ENCODE data around the gene DYNLRB1.
"Not testable (repeated sequence)": the region's sequence is repeated elsewhere in the genome, so short reads cannot be mapped to it uniquely, and the experiment has no call there.

The DYNLRB1 gene

GRCh38 chr20:34514897-34515483, 1.2 kb upstream of the DYNLRB1 start:
- no peak for DNase-seq
- intact Hi-C loops (cut with DNase I; ENCODE audit: low total_unique reads) = no loop called here
- no peak for TF ChIP-seq CTCF (IDR thresholded peaks at IDR 0.05)
- H3K27me3 ChIP-seq = no peaks in the 10 kb centered on the region
- H3K27ac ChIP-seq = peak overlapping the region; percentile 95 to 96
- H3K4me1 ChIP-seq = peaks cover 0 to 45% (median 12%) of the 10 kb centered on the region in 4 donors
- H3K9me3 ChIP-seq = no peaks in the 10 kb centered on the region
- peak overlapping the region; percentile 78 to 86 for H3K4me3 ChIP-seq
- peaks cover 0 to 4% (median 0%) of the 10 kb centered on the region in 3 donors for H3K36me3 ChIP-seq

- Histone ChIP-seq H3K4me3 (peak overlapping the region; percentile 78 to 86), H3K4me1 (peaks cover 0 to 50% (median 15%) of the 10 kb centered on the region in 4 donors), H3K27ac (peak overlapping the region; percentile 95 to 96), H3K27me3 (no peaks in the 10 kb centered on the region), H3K36me3 (peaks cover 0 to 9% (median 5%) of the 10 kb centered on the region in 3 donors), H3K9me3 (no peaks in the 10 kb centered on the region)
- intact Hi-C loops (cut with DNase I; ENCODE audit: low total_unique reads) = no loop called here
- DNase-seq = no peak
- no peak for TF ChIP-seq CTCF (IDR thresholded peaks at IDR 0.05)
These were observed 557 bp upstream of the DYNLRB1 start for GRCh38 chr20:34515484-34516246.

GRCh38 chr20:34517114-34517505, 888 bp downstream of the DYNLRB1 start:
- peak overlapping the region; percentile 95 to 96 for H3K27ac ChIP-seq
- no peaks in the 10 kb centered on the region for H3K27me3 ChIP-seq
- no peaks in the 10 kb centered on the region for H3K9me3 ChIP-seq
- peak overlapping the region; percentile 78 to 86 for H3K4me3 ChIP-seq
- H3K36me3 ChIP-seq = peaks cover 0 to 10% (median 9%) of the 10 kb centered on the region in 3 donors
- TF ChIP-seq CTCF (IDR thresholded peaks at IDR 0.05) = no peak
- peaks cover 0 to 61% (median 18%) of the 10 kb centered on the region in 4 donors for H3K4me1 ChIP-seq
- DNase-seq = no peak
- intact Hi-C loops (cut with DNase I; ENCODE audit: low total_unique reads) = no loop called here

GRCh38 chr20:34518863-34519262, 2.6 kb downstream of the DYNLRB1 start:
- H3K4me1 ChIP-seq = peaks cover 0 to 78% (median 32%) of the 10 kb centered on the region in 4 donors
- H3K27ac ChIP-seq; H3K9me3 ChIP-seq; H3K27me3 ChIP-seq; DNase-seq; intact Hi-C loops (cut with DNase I; ENCODE audit: low total_unique reads); H3K4me3 ChIP-seq: not testable (repeated sequence)
- peaks cover 0 to 13% (median 9%) of the 10 kb centered on the region in 3 donors for H3K36me3 ChIP-seq

GRCh38 chr20:34519841-34520240, 3.6 kb downstream of the DYNLRB1 start:
- intact Hi-C loops (cut with DNase I; ENCODE audit: low total_unique reads) = loop anchor here (5.0 kb wide), 1 partner anchor 208 kb away; no protein-coding TSS in a partner anchor
- peaks cover 0 to 13% (median 9%) of the 10 kb centered on the region in 3 donors for H3K36me3 ChIP-seq
- H3K4me3 ChIP-seq, H3K27ac ChIP-seq, DNase-seq, H3K27me3 ChIP-seq, H3K9me3 ChIP-seq: not testable (repeated sequence)
- peaks cover 0 to 76% (median 37%) of the 10 kb centered on the region in 4 donors for H3K4me1 ChIP-seq

GRCh38 chr20:34522969-34523871, 7.0 kb downstream of the DYNLRB1 start:
- Histone ChIP-seq H3K36me3 (peaks cover 13 to 28% (median 25%) of the 10 kb centered on the region in 3 donors), H3K27me3 (no peaks in the 10 kb centered on the region), H3K9me3 (no peaks in the 10 kb centered on the region), H3K4me1 (peaks cover 0 to 85% (median 51%) of the 10 kb centered on the region in 4 donors), H3K27ac (peak overlapping the region; percentile 56 to 57), H3K4me3 (no peak overlapping the region)
- peak in 1 of 2 donors; percentile 64 for DNase-seq
- TF ChIP-seq CTCF (IDR thresholded peaks at IDR 0.05) = peak; percentile 42 to 52
- intact Hi-C loops (cut with DNase I; ENCODE audit: low total_unique reads) = loop anchor here (5.0 kb wide), 1 partner anchor 211 kb away; no protein-coding TSS in a partner anchor
